Nucleus accumbens (tissue), 56 donors: ENCODE results near the gene SPATA18.
"Not testable (repeated sequence)": the region's sequence is repeated elsewhere in the genome, so short reads cannot be mapped to it uniquely, and the experiment has no call there.

Source experiments
- DNase-seq, 56 donors: peaks; one replicate each; lab custom pipeline; 2025; lab: John Stamatoyannopoulos, UW

The SPATA18 gene

DNA sequence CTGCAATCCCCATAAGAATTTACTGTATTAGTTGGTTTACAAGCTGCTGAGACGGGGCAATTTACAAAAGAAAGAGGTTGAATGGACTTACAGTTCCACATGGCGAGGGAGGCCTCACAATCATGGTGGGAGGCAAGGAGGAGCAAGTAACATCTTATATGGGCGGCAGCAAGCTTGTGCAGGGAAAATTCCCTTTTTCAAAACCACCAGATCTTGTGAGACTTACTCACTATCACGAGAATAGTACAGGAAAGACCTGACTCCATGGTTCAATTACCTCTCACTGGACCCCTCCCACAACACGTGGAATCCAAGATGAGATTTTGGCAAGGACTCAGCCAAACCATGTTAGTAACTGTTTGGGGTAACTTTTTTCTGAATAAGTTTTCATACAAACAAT, 1.8 kb upstream of the SPATA18 start:
- DNase-seq, result no peak

GRCh38 chr4:52051615-52052474, 741 bp downstream of the SPATA18 start:
- DNase-seq, result peak in 26 of 56 donors; percentile 1 to 53 (median 8)

GRCh38 chr4:52052475-52052780, 1.3 kb downstream of the SPATA18 start:
- peak in 1 of 56 donors; percentile 5 for DNase-seq

- no peak for DNase-seq
These were observed 3.1 kb downstream of the SPATA18 start for GRCh38 chr4:52054254-52054653.

DNA sequence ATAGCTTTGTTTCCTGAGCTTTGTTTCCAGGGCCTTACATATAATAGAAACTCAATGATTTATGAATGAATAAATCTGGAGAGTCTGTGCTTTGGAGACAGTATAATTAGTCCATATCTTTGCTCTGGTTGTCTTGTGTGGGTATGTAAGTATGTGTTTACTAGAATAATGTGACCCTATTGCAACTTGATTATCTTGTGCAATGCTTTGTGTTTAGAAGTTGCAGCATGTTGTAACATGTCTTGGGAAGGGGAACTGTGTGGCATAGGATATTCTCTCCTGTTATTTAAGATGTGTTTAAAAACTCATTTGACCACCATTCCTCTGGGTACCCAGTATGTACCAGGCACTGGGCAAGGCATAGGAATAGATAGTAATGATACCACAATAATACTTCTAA, 6.1 kb downstream of the SPATA18 start:
- no peak for DNase-seq

DNA sequence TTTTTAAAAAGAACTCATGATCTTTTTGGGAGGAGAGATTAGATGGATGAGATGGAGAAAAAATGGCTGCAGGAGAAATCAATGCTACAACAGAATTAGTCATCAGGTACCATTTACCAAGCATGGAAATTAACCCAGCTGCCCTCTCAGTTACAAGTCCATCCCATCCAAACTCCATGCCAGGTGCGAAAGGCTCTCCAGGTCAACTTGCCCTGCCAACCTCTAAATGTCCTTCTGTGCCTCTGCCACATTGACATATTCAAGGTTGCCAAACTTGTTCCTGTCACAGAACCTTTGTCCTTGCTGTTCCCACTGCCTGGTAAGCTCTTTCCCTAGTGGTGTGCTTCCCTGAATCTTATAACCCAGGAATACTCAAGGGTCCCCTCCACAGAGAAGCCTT, 7.2 kb downstream of the SPATA18 start:
- no peak for DNase-seq

DNA sequence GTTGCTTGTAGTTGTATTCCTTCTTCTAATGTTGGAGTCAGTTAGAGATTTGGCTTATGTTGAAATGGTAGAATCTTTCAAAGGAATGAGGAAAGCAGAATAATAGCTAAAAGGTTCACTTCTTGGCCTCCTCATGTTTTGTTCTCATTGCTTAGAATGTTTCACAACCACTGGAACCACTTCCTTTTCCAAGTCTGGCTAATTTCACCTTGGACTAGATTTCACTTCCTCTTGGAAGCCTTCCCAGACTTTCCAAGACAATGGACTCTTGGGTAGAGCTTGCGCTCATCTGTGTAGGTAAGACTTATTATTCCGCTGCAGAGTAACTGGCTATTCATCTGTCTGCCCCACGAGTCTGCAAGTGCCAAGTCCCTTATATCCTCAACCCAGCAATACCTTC, 8.3 kb downstream of the SPATA18 start:
- DNase-seq, result peak in 1 of 56 donors; percentile 6

GRCh38 chr4:52069571-52069970, 18.5 kb downstream of the SPATA18 start:
- no peak for DNase-seq

GRCh38 chr4:52071791-52072546, 20.9 kb downstream of the SPATA18 start:
- DNase-seq, result no peak

DNA sequence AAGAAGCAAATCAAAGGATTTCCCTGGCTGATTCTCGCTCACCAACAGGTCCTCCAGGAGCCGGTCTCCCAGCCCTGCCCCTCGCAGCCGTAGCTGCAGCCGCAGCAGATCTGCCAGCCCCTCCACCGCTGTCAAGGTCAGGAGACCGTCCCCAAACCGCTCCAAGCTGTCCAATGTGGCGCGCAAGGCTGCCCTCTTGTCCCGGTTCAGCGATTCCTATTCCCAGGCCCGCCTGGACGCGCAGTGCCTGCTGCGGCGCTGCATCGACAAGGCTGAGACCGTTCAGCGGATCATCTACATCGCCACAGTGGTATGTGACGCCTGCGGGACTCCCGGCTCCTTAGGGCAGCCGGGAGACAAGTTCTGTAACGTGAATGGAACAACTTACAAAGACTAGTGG, 25.6 kb downstream of the SPATA18 start:
- DNase-seq, result peak in 11 of 56 donors; percentile 0 to 7 (median 2)

DNA sequence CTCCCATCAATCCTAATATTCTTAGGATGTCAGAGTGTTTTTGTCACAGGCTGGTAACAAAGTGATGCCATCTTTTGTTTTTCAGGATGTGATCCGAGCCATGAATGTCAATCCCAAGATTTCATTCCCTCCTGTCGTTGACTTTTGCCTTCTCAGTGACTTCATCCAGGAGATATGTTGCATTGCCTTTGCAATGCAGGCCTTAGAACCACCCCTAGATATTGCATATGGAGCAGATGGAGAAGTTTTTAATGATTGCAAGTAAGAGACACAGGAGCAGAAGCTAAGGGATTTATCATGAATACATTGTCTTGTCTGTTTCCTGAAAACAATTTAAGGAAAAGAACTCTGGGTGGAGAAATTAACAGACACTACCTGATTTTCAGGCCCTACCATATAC, 28.6 kb downstream of the SPATA18 start:
- no peak for DNase-seq

DNA sequence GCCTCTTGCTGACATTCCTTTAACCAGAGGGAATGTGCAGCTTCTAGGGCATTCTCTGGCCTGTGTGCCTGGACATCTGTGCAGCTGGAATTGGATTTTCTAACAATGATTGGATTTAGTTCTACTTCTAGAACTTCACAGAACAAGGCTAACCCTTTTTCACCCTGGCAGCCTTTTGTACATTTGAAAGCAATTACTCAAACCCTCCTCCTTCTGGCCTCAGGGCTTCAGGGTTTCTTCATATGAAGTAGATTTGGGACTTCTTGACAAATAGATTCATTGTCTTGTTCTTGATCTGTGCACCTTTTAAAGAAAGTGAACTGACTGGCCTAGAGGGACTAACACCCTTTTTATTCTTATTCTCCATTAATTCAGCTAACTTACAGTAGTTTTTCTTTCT, 30.1 kb downstream of the SPATA18 start:
- DNase-seq, result no peak

GRCh38 chr4:52086425-52086824, 35.3 kb downstream of the SPATA18 start:
- not testable (repeated sequence) for DNase-seq

- DNase-seq, result no peak
These were observed 40.7 kb downstream of the SPATA18 start for GRCh38 chr4:52091801-52092200.

DNA sequence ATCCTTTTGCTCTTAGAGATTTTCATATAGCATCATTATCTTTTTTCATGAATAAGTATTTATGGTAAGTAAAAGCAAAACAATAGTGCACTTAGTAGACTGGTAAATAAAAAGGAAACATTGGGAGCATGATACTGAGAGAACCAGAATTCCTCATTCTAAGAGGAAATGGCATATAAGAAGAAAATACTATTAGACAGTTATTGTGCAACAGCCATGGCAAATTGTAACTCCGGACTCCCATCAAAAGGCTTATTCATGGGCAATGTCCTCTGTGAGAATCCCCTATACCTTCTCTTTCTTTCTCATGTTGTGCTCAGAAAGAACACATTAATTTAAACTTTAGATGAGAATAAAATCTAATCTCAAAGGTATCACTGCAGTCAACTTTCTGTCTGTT, 42.4 kb downstream of the SPATA18 start:
- DNase-seq, result no peak

- no peak for DNase-seq
These were observed 43.5 kb downstream of the SPATA18 start for GRCh38 chr4:52094376-52095145.

DNA sequence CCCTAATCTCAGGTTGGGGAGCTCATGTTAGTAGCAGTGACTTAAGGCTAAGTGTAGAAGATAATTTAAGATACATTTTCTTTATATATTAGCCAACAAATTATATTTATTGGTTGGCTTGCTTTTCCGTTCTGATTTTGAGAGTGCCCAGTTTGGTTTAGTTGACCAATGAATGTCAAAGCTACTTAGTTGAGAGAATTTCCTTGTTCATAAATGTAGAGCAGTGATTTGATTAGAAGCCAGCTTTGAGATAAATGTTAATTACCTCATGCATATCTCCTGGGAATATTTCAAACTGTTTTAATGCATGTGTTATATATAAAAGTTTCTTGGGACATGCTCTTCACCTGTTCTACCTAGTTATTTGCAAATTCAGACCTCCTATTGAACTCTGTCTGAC, 44.3 kb downstream of the SPATA18 start:
- no peak for DNase-seq

DNA sequence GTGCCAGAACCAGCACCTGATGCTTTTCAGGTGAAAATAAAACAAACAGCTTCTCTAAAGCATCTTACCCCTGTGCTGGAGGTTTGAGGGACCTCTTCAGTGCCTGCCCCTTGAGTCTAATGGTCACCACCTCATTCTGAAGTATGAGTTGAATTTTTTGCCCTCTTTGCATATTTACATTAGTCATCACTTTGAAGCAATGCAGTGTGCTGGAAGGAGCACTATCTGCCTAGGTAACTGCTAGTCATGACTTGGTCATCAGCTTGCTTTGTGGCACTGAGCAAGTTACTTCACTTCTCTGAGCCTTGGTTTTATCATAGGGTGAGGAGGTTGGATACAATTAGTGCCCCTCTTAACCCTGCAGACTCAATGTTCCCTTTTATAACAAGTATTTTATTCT, 44.9 kb downstream of the SPATA18 start:
- DNase-seq, result no peak

GRCh38 chr4:52098618-52099017, 47.5 kb downstream of the SPATA18 start:
- no peak for DNase-seq

DNA sequence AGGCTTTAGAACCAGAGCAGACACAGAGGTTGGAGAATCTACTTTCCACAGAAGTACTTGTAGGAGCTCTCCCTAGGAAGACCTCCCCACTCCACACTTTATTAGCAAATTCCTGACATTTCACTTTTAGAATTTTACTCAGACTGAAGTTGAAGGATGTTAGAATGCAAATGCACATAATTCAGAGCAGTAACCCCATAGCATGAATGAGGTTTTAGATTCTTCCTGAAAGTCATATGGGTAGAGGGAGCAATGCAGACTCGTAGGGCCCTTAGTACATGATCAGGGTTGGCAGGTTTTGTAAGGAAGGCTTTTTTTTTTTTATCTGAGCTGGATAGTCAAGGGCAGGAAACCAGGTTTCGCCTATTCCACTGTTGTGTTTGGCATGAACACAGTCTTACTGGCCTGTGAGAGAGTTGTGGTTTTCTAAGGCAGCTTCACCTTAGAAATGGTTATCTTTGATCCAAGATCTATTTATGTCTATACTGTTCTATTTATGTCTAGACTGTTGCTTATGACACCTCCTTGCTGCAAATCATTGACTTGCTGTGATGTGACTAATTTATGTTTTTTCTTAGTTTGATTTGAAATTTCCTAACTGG, 48.9 kb downstream of the SPATA18 start:
- no peak for DNase-seq

DNA sequence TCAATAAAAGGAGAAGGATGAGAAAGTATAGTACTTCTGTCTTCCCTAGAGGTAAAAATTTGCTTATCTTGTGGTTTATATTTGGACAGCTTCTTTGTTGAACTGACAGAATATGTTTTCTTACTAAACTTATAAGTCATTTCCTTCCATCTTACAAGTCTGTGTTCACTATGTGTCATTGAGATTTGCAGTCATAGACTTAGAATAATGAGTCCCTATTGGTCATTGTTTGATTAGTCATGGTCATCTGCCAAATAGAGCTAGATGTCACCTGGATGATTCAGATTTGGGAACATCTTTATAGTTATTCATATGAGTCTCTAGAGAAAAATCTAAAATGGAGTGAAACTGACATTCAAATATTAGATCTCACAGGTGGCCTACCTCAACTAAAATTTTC, 51.5 kb downstream of the SPATA18 start:
- no peak for DNase-seq
